HEK293T (cell line): ENCODE measurements around the gene RALB.

ENCODE experiments used
- CTCF ChIA-PET: fragments of 350-600 bp; formaldehyde crosslinking; extraction: SDS; loops from one replicate; lab custom pipeline; 2021; ENCODE audit warnings: antibody characterized with exemption, inconsistent platforms; lab: Yijun Ruan, JAX
- POLR2A ChIA-PET: fragments of 350-600 bp; formaldehyde crosslinking; extraction: SDS; loops from one replicate; lab custom pipeline; 2020; ENCODE audit warnings: antibody characterized with exemption, inconsistent platforms; lab: Yijun Ruan, JAX
- DNase-seq: peaks from one replicate; pipeline ENCODE4 v3.0.0; 2012; ENCODE audit warnings: mixed read lengths; ENCODE audit errors: extremely low spot score
- ARNT ChIP-seq: fragments of 450-650 bp; IDR thresholded peaks from 2 replicates; pipeline ENCODE4 v1.6.1; 2017; ENCODE audit warnings: mild to moderate bottlenecking
- BHLHE40 ChIP-seq: fragments of 450-650 bp; IDR thresholded peaks from 2 replicates; pipeline ENCODE4 v1.6.1; 2016; ENCODE audit warnings: mild to moderate bottlenecking, moderate library complexity, borderline replicate concordance
- CTBP1 ChIP-seq: fragments of 450-650 bp; IDR thresholded peaks from 2 replicates; pipeline ENCODE4 v1.6.1; 2016; ENCODE audit warnings: borderline replicate concordance
- ELF4 ChIP-seq: fragments of 450-650 bp; IDR thresholded peaks from 2 replicates; pipeline ENCODE4 v1.6.1; 2017; ENCODE audit warnings: antibody characterized with exemption
- FOXA1 ChIP-seq: fragments of 450-650 bp; IDR thresholded peaks from 2 replicates; pipeline ENCODE4 v1.6.1; 2016; ENCODE audit warnings: mild to moderate bottlenecking
- FOXK2 ChIP-seq: fragments of 450-650 bp; IDR thresholded peaks from 2 replicates; pipeline ENCODE4 v1.6.1; 2016; ENCODE audit warnings: mild to moderate bottlenecking
- FOXM1 ChIP-seq: fragments of 450-650 bp; IDR thresholded peaks from 2 replicates; pipeline ENCODE4 v1.6.1; 2017; ENCODE audit warnings: mild to moderate bottlenecking, borderline replicate concordance
- HDGF ChIP-seq: fragments of 450-650 bp; IDR thresholded peaks from 2 replicates; pipeline ENCODE4 v1.6.1; 2017; ENCODE audit warnings: antibody characterized with exemption, borderline replicate concordance
- L3MBTL2 ChIP-seq: fragments of 450-650 bp; conservative IDR thresholded peaks from 2 replicates; pipeline ENCODE4 v1.6.1; 2016; ENCODE audit warnings: mild to moderate bottlenecking
- LEF1 ChIP-seq: fragments of 450-650 bp; IDR thresholded peaks from 2 replicates; pipeline ENCODE4 v1.6.1; 2017; ENCODE audit warnings: mild to moderate bottlenecking, borderline replicate concordance
- NFRKB ChIP-seq: fragments of 450-650 bp; IDR thresholded peaks from 2 replicates; pipeline ENCODE4 v1.6.1; 2016; ENCODE audit warnings: mild to moderate bottlenecking, moderate library complexity
- PKNOX1 ChIP-seq: fragments of 450-650 bp; IDR thresholded peaks from 2 replicates; pipeline ENCODE4 v1.6.1; 2016
- SP1 ChIP-seq: fragments of 450-650 bp; IDR thresholded peaks from 2 replicates; pipeline ENCODE4 v1.6.1; 2017
- SUZ12 ChIP-seq: fragments of 450-650 bp; IDR thresholded peaks from 2 replicates; pipeline ENCODE4 v1.6.1; 2016; ENCODE audit warnings: mild to moderate bottlenecking
- TARDBP ChIP-seq: fragments of 450-650 bp; IDR thresholded peaks from 2 replicates; pipeline ENCODE4 v1.6.1; 2016
- ZNF384 ChIP-seq: fragments of 450-650 bp; IDR thresholded peaks from 2 replicates; pipeline ENCODE4 v1.6.1; 2016

The RALB gene

DNA sequence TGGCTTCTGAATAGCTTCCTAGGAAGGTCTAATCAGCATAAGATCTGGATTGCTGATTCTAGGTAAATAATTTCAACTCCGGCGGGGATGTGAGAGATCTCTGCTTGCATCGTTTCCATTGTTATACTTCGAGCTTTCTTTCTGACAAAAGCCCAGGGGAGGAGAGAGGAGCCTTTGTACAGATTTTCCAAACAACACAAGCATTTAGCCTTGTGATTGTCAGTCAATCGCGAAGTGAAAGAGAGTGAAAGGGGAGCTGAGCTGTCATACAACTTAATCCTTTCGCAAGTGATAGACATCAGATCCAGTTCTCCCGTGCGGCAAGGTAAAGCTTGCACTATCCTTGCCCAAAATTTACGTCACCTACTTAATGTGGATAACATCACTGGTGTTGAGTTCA lies 26.2 kb downstream of the RALB start:
- DNase-seq = no peak
- CTCF ChIA-PET = interaction anchor here (0.7 kb wide), 1 partner anchor 10 kb away, joined by 3 read pairs; no protein-coding TSS in a partner anchor
- POLR2A ChIA-PET = no interaction called here
- TF ChIP-seq CTBP1 (no peak), L3MBTL2 (no peak), TARDBP (no peak), BHLHE40 (no peak), PKNOX1 (no peak), FOXA1 (no peak), ELF4 (no peak), HDGF (no peak), ARNT (no peak), SUZ12 (no peak), ZNF384 (no peak), NFRKB (no peak), FOXK2 (no peak), FOXM1 (no peak), SP1 (no peak), LEF1 (no peak)

DNA sequence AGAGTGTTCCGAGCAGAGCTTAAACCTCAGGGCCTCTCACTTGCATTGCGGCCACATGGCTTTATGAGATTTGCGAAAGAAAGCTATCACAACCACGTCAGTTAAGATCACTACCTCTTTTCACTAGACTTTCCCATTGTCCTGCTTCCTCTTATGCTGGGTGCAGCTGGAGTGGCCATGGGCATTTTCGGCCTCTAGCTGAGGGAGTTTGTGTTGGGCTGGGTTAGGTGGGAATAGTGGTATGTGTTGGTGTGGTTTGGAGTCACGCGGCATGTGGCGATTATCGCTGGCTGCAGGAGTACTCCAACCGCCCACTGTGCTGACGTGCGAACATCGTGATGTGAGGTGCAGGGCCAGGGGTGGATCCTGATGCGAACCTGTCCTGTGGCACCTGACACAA lies 27.1 kb downstream of the RALB start:
- DNase-seq = no peak
- TF ChIP-seq ELF4 = no peak
- TF ChIP-seq FOXA1 = no peak
- no peak for TF ChIP-seq CTBP1
- no peak for TF ChIP-seq FOXK2
- no peak for TF ChIP-seq L3MBTL2
- TF ChIP-seq PKNOX1 = no peak
- TF ChIP-seq FOXM1 = no peak
- no peak for TF ChIP-seq ARNT
- TF ChIP-seq NFRKB = no peak
- no peak for TF ChIP-seq SUZ12
- no peak for TF ChIP-seq BHLHE40
- TF ChIP-seq ZNF384 = no peak
- TF ChIP-seq LEF1 = no peak
- TF ChIP-seq SP1 = no peak
- no peak for TF ChIP-seq TARDBP
- TF ChIP-seq HDGF = no peak
- POLR2A ChIA-PET = no interaction called here
- CTCF ChIA-PET = no interaction called here

GRCh38 chr2:120283649-120284048 lies 31.0 kb downstream of the RALB start:
- CTCF ChIA-PET = interaction anchor here (0.7 to 1.6 kb wide), 11 partner anchors 9 to 581 kb away, joined by 3 to 9 read pairs (median 3); no protein-coding TSS in a partner anchor
- DNase-seq = peak; percentile 61
- POLR2A ChIA-PET = interaction anchor here (0.9 to 1.6 kb wide), 2 partner anchors 31 to 60 kb away, joined by 3 to 6 read pairs; partner anchors contain the start of genes RALB and TMEM185B
- TF ChIP-seq FOXM1 (no peak), L3MBTL2 (no peak), ARNT (no peak), SUZ12 (no peak), FOXK2 (no peak), ELF4 (no peak), NFRKB (no peak), LEF1 (no peak), FOXA1 (no peak), ZNF384 (no peak), CTBP1 (no peak), BHLHE40 (no peak), TARDBP (no peak), PKNOX1 (no peak), HDGF (no peak), SP1 (no peak)

DNA sequence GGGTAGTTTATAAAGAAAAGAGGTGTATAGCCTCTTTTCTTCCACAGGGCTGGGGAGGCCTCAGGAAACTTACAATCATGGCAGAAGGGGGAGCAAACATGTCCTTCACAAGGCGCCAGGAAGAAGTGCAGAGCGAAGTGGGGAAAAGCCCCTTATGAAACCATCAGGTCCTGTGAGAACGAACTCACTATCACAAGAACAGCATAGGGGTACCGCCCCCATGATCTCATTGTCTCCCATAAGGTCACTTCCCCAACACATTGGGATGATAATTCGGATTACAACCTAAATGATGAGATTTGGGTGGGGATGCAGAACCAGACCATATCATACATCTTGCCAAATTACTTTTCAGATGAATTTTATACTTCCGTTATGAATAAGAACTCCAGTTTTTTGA lies 32.4 kb downstream of the RALB start:
- TF ChIP-seq FOXA1 = no peak
- no peak for TF ChIP-seq PKNOX1
- no peak for TF ChIP-seq FOXM1
- no peak for TF ChIP-seq TARDBP
- TF ChIP-seq LEF1 = no peak
- no peak for TF ChIP-seq FOXK2
- no peak for TF ChIP-seq BHLHE40
- TF ChIP-seq ELF4 = no peak
- no peak for TF ChIP-seq L3MBTL2
- no peak for TF ChIP-seq SP1
- TF ChIP-seq ARNT = no peak
- no peak for TF ChIP-seq CTBP1
- no peak for TF ChIP-seq SUZ12
- TF ChIP-seq HDGF = no peak
- TF ChIP-seq NFRKB = no peak
- TF ChIP-seq ZNF384 = no peak
- DNase-seq = no peak
- CTCF ChIA-PET = no interaction called here
- POLR2A ChIA-PET = no interaction called here

- ChIA-PET POLR2A (no interaction called here), CTCF (no interaction called here)
- no peak for TF ChIP-seq L3MBTL2
- TF ChIP-seq BHLHE40 = no peak
- TF ChIP-seq SUZ12 = no peak
- no peak for TF ChIP-seq FOXM1
- TF ChIP-seq PKNOX1 = no peak
- no peak for TF ChIP-seq TARDBP
- no peak for TF ChIP-seq ZNF384
- no peak for TF ChIP-seq ARNT
- no peak for TF ChIP-seq NFRKB
- no peak for TF ChIP-seq SP1
- DNase-seq = no peak
Observed at GRCh38 chr2:120287183-120288015, 34.7 kb downstream of the RALB start.
